ENCODE data around the gene SETD5.

GRCh38 chr3:9398700-9399336, 1.4 kb downstream of the SETD5 start:
- TF ChIP-seq CTCF (IDR thresholded peaks at IDR 0.05): no peak
- TF ChIP-seq POLR2AphosphoS5 (IDR thresholded peaks at IDR 0.05): no peak

All from breast epithelium (tissue), 3 donors.